KOPT-K1 (cell line): ENCODE results near the gene PLA2G15.

Experiments used
- H3K27ac ChIP-seq: fragments of 200-600 bp; sonication (generic); 2 replicates; pipeline ENCODE4 v1.5.1; 2016; ENCODE audit warnings: antibody characterized with exemption, mild to moderate bottlenecking, low read depth, low read length; ENCODE audit not compliant: poor library complexity, severe bottlenecking
- H3K36me3 ChIP-seq: fragments of 200-600 bp; sonication (generic); 2 replicates; pipeline ENCODE4 v1.5.1; 2017; ENCODE audit warnings: antibody characterized with exemption, mild to moderate bottlenecking, low read length, moderate library complexity; ENCODE audit not compliant: insufficient read depth
- H3K9me3 ChIP-seq: fragments of 200-600 bp; sonication (generic); 2 replicates; pipeline ENCODE4 v1.5.1; 2017; ENCODE audit warnings: antibody characterized with exemption, low read length, mild to moderate bottlenecking; ENCODE audit not compliant: insufficient read depth, poor library complexity, severe bottlenecking

PLA2G15 gene

DNA sequence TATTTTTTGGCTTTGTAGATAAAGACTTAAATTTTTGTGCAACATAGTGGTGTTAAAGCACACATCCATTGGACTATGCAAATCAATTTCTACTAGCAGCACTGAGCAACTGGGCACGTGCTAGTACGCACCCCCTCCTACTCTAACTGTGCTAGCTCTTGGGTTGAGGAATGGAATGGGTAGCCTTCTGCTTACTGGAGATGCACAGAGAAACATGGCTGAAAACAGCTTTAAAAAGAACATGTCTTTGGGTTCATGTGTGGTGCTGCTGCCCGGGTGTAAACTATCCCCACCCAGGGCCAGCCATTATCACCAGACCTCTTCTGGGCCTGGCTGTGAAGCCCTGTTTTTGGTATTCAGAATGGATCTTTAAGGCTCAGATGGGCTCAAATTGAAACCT is 16.5 kb upstream of the PLA2G15 start:
- H3K36me3 ChIP-seq = peaks cover 69% of the 10 kb centered on the region
- H3K9me3 ChIP-seq = no peaks in the 10 kb centered on the region
- H3K27ac ChIP-seq = no peak overlapping the region

DNA sequence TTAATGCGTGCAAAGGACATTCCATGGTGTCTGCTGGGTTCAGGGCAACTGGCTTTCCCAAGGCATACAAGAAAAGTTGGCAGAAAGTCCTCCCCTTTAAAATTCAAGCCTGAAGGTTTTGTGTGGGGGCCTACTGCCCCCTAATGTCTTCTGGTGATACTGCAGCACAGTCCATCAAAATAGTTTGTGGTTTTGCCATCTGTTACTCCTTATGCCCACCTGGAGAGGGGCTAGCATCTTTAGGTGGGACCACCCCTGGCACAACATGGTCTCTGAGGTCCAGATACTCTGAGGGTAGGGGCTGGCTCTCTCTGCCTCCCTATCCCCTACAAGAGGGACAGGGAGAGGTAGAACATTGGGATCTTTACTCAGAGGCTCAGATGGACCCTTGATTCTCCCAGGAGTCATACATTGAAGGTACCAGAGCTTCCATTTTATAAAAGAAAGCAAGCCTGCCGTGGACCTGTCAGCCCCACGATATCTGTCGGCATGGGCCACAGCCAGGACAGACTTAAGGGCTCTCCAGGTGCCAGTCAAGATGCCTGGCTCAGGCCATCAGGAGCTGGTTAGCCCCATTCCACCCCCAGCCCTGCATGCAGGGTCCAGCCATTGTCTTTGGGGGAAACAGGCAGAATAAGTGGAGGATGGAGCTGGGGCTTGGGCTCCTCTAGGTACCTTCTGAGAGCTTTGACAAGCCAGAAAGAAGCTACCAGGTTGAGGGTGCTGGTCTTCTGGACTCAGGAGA is 15.6 kb upstream of the PLA2G15 start:
- no peaks in the 10 kb centered on the region for H3K9me3 ChIP-seq
- H3K36me3 ChIP-seq = peaks cover 69% of the 10 kb centered on the region
- no peak overlapping the region for H3K27ac ChIP-seq

DNA sequence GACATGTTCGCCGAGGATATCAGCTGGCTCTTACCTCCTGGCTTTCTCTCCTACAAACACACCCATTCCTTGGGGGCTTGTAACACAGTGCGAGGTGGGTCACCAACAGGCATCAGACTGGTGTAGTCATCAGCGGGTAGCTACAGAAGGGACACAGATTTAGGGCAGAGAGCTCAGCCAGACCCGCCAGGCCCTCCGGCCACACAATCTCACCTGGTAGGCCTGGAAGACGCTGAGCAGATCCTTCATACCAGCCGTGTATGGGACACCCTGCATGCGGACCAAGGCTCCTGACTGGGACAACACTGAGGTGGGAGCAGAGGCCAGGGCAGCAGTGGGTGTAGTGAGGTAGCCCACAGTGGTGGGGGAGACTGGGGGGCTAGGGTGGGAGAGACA is 15.0 kb upstream of the PLA2G15 start:
- H3K36me3 ChIP-seq = peaks cover 68% of the 10 kb centered on the region
- no peak overlapping the region for H3K27ac ChIP-seq
- peaks cover 2% of the 10 kb centered on the region for H3K9me3 ChIP-seq

DNA sequence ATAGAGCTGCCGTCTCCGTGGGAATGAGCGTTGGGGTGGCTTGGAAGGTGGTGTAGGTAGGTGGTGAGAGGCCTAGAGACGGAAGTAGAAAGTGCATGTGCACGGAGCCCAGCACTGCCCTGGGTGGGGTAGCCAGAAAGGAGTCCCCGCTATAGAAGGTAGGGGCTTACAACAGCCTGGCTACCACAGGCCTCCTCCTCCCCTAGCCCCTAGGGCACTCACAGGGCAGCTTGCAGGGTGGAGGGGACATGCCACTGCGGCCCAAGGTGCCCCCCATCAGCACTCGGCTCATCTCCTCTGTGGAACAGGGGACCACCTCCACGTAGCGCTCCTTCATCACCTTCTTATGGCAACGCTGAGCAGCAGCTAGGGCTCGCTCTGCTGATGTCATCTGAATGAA is 14.2 kb upstream of the PLA2G15 start:
- Histone ChIP-seq H3K36me3 (peaks cover 61% of the 10 kb centered on the region), H3K27ac (no peak overlapping the region), H3K9me3 (peaks cover 5% of the 10 kb centered on the region)

DNA sequence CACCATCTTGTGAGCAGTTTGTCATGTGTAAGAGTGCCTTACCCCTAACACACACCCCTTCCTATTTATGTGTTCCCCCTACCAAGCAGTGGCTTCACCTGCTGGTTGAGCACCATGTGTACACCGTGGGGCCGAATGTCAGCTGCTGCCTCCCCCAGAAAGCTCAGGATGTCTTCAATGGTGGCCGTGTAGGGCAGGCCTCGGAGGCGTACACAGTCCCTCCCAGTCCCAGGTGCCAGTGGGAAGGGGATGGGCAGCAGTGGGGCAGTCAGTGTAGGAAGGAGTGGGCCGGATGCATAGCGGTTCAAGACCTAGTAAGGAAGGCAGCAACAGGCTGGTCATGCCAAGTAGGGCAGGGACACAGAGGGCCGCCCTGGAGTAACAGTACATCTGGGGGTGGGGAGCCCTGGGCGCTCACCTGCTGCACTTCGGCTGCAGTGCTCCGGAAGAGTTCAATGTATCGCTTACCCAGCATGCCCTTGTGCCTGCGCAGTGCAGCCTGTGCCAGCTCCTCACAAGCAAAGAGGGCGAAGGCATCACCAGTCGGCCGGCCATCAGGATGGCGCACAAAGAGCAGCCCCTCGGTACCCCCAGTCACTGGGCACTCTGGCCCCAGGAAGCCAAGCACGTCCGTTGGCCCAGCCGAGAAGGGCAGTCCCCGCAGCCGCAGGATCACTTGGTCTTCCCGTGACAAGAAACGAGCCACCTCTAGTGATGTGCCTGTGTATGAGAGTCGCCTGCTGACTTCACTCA is 13.6 kb upstream of the PLA2G15 start:
- peaks cover 55% of the 10 kb centered on the region for H3K36me3 ChIP-seq
- peaks cover 5% of the 10 kb centered on the region for H3K9me3 ChIP-seq
- H3K27ac ChIP-seq = no peak overlapping the region

DNA sequence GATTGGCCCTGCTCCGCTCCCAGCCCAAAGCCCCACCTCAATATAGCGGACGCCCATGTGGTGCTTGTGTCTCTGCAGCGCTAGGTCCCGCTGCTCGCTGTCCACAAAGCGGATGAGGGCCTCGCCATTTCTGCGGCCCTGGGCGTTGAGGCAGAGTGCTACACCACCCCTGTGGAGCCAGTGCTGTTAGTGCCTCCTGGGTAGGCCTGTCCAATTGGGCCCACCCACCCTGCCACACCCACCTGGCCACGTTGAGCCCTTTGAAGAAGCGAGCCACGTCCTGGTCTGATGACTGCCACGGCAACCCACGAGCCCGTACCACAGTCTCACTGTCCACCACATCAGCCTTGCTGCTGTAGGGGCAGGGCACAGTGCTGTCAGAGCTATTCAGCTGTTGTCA is 12.8 kb upstream of the PLA2G15 start:
- peaks cover 50% of the 10 kb centered on the region for H3K36me3 ChIP-seq
- H3K27ac ChIP-seq = no peak overlapping the region
- peaks cover 5% of the 10 kb centered on the region for H3K9me3 ChIP-seq

DNA sequence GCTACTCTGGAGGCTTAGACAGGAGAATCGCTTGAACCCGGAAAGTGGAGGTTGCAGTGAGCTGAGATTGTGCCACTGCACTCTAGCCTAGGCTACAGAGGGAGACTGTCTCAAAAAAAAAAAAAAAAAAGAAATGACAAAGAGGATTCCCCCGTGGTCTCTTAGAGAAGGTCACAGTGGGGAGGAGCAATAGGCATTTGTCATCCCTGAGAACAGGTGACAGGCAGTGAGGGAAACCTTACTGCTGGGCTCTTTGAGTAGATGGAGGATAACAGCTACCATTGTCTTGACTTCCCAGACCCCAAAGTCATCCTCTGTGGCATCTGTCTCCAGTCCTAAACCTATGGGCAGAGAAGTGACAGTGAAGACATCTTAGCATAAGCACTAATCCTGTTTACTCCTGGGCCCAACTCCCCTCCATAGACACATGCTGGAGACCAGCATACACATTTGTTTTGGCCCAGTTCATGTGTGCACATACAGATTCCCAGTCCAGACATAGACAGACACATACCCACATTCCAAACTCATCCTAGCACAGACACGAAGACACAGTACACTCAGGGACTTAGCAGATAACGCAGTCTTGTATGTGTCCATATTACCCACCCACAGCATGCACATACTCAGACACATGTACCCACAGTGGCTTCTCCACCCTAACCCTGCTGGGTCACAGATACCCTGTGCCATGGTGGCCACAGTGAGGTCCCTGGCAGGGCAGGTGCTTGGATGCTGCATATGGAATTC is 11.9 kb upstream of the PLA2G15 start:
- H3K9me3 ChIP-seq = peaks cover 5% of the 10 kb centered on the region
- H3K27ac ChIP-seq = no peak overlapping the region
- peaks cover 41% of the 10 kb centered on the region for H3K36me3 ChIP-seq

DNA sequence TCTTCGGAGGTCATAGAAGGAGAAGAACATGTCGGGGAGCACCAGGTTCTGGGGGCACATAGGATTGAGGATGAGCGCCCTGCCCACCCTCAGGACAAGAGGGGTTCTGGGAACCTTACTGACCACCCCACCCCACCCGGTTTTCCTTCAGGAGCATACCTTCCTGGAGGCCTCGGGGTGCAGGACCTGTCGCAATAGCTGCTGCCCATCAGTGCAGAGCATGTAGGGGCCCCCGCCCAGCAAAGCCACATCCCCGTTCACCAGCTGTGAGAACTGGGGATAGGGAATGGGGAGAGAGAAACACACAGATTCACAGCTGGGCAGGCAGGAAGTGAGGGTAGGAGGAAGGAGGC is 11.4 kb upstream of the PLA2G15 start:
- Histone ChIP-seq H3K27ac (no peak overlapping the region), H3K36me3 (peaks cover 35% of the 10 kb centered on the region), H3K9me3 (peaks cover 5% of the 10 kb centered on the region)

DNA sequence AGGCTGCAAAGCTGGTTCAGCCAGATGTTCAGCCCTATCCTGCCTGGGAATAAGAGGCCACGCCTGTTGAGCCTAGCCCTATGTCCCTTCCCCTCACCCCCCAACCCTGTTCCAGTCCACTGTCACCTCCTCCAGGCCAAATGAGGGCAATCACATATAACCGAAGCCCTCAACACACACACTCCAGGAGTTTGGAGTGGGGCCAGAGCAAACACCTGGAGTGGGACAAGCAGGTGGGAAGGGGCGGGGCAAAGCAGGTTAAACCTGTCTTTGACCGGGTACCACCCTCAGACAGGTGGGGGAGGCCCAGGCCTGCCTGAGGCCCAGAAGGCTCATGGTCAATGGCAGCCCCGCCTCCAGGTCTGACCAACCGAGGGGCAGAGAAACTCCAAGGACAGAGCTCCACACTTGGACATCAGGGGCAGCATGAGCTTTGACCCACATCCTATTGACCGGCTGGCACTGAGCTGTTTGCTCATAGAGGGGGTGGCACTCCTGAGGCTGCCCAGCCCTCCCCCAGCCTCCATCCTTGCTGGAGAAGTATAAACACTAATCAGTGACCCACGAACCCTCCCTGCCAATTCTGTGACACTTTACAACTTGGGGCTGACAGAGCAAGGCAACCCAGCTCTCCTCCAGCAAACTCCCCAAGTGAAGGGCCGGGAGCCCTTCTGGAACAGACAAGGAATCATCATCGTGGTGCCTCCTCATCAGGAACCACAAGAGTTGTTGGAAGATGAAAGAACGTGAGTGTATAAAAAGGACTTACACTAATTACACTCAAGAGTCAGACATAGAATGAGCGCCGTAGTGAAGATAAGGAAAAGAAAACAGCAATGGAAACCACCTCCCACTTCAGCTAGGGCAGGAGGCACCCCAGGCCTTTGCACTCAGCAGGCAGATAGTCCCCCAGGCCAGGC is 10.7 kb upstream of the PLA2G15 start:
- Histone ChIP-seq H3K36me3 (peaks cover 29% of the 10 kb centered on the region), H3K9me3 (peaks cover 5% of the 10 kb centered on the region), H3K27ac (no peak overlapping the region)

DNA sequence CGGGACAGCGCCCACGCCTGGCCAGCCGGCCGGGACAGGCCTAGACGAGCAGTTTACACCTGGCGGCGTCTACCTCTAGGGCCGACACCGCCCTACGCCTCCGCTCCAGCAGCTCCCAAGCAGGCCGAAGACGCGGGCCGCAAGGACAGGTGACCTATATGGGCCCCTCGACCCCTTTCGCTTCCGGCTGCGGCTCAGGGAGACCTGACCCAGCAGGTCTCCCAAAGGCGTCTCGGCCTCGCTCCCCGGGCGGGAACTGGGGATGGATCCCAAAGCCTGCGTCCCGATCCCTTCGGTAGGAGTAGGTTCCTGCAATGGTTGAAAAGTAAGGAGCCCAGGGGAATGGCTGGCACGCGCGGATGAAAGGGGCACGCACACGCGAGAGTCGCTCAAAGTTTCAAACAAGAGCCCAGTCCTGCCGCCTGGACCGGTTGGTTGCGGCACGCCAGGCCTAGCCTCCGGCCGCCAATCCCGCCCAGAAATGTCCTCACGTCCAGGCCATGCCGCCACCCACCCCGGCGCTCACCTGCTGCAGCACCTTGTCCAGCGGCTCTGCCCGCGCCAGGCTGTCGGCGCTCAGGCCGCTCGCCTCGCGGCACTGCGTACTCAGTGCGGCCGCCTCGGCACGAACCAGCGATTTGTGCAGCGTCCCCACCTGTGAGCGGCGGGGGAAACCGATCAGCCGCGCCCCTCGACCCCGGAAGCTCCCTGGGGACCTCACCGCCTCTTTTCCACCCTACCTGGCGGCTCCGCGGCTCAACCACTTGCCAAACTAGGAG is 9.9 kb upstream of the PLA2G15 start:
- Histone ChIP-seq H3K27ac (no peak overlapping the region), H3K9me3 (peaks cover 5% of the 10 kb centered on the region), H3K36me3 (peaks cover 20% of the 10 kb centered on the region; the same call in 1 of the 2 replicates)

DNA sequence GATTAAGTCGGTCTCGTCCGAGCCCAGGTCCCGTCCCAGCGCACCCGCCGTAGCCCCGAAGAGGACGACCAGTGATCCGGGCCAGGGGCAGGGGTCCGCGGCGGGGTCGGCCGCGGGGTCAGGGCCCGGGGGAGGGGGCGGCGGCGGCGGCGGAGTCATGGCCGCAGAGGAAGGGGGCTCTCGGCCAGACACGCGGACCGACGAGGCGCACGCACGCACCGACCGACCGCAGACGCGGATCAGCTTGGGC is 9.4 kb upstream of the PLA2G15 start, which contains the start of gene ESRP2:
ESRP2 (minus strand) TSS at position 241 of the 250 bp plus-strand sequence; CDS start at position 159, 82 bp downstream.
- Histone ChIP-seq H3K36me3 (peaks cover 15% of the 10 kb centered on the region; the same call in 1 of the 2 replicates), H3K27ac (no peak within 1 kb of the TSS), H3K9me3 (peaks cover 5% of the 10 kb centered on the region)

DNA sequence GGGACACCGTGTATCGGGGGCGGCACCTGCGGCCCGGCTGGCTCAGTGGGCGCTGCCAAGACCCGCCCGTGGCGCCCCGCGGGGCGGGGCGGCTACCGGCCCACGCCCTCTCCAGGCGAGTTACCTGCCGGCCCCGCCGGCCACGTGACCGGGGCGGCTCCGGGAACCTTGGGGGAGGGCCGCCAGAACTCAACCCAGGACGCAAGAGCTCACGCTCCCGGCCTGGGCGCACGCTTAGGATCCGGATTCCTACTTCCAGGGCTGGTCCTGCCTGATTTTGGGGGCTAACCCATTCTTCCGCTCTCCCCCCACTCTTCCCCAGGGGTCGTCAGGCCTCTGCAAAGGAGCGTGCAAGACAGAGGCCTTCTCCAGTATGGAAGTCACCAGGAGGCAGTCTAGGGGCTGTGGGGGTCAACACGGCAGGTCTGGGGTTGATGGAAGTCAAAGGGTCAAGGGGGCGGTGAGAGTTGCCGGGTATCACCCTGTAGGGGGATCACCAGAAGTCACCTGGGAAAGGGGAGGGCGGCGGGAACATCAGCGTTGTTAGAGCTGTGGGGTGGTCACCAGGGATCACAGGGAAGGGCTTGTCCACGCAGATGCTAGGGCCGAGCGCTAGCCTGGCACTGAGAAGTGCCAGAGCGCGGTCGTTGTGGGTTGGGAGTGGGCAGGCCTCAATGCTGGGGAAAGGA is 8.9 kb upstream of the PLA2G15 start:
- Histone ChIP-seq H3K27ac (no peak overlapping the region), H3K9me3 (peaks cover 5% of the 10 kb centered on the region), H3K36me3 (peaks cover 10% of the 10 kb centered on the region; the same call in 1 of the 2 replicates)

DNA sequence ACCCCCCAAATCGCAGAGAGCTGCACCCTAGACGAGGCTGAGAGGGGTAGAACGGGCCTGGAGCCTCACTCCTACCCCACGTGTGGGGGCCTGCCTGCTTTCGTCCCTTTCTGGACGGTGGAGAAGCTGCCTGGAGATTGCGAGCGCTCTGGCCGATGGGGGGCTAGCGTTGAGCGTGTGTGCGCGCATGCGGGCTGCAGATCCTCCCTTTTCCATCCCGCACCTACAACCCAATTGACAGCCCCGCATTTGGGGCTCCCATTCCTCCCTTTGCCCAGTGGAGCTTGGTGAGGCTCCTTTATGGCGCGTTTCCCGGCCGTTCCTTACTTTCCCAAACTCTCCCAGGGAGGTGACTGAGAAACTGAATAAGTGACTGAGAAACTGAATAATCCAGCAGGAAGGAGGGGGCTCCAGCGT is 8.3 kb upstream of the PLA2G15 start:
- peaks cover 5% of the 10 kb centered on the region for H3K9me3 ChIP-seq
- peaks cover 5% of the 10 kb centered on the region; the same call in 1 of the 2 replicates for H3K36me3 ChIP-seq
- no peak overlapping the region for H3K27ac ChIP-seq
